Measurements from ENCODE around the gene HECW1. TPM values are rescaled to one million over a fixed set of nuclear protein-coding genes. Genes with fewer than 3 reads are reported as not detected.
"Not testable (repeated sequence)": the region's sequence is repeated elsewhere in the genome, so short reads cannot be mapped to it uniquely, and the experiment has no call there.

The HECW1 gene
- total RNA-seq, 1 experiment from 2014 or later = 2.7 TPM

DNA sequence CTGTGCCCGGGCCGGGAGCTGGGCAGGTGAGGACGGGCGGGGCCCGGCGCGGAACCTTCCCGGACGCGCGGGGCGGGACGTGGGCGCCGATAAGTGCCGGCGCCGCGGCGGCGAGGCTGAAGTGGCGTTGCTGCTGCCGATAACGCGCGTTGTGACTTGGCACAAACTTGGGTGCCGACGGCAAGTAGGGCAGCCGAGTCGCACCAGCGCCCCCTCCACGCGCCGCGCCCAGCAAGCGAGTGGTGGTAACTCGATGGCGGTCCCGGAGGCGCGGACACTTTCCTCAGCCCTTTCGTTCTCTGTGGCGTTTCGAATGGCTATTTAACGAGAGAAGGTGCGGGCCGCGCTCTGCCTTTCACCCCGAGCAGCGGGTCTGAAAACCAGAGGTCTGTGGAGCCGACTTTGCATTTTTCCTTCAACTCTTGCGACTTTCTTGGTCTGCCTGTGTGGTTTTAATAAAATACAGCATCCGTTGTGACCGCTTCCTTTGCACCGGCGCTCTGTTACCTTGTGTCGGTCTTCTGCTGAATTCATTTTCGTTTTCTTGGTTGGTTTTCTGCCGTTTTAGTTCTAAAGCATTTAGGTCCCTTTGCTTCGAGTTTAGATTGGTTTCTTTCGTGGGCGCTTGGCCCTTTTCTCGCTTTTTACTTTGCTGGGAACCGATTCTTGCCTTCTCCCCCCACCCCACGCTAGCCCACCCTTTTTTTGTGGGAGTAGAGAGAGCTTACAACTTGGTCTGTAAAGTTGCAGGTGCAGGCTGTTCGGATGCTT, 471.2 kb downstream of the HECW1 start:
- no TSS peak for BruUV-seq (replicated peaks)
- peaks cover 46% of the 10 kb centered on the region for H3K4me1 ChIP-seq (replicated peaks; ENCODE audit: insufficient read depth)
- peak overlapping the region; percentile 78 for H3K27ac ChIP-seq
- H4K20me1 ChIP-seq (ENCODE audit: insufficient read depth) = peaks cover 26% of the 10 kb centered on the region
- DNase-seq = peak in 1 of 2 experiments; percentile 73
- peak overlapping the region; percentile 93 for H3K4me3 ChIP-seq
- peak overlapping the region; percentile 89 for H3K4me2 ChIP-seq
- 0 out of 2 replicates have a peak, but pooled peaks cover 5% of the 10 kb centered on the region for H3K36me3 ChIP-seq (ENCODE audit: low read depth)
- CTCF ChIA-PET = interaction anchor here (0.5 to 1.9 kb wide), 21 partner anchors 11 to 652 kb away, joined by 3 to 97 read pairs (median 7); partner anchors contain the start of genes MRPL32 and PSMA2
- peaks cover 29% of the 10 kb centered on the region for H3F3A ChIP-seq (ENCODE audit: insufficient read depth, low read depth)
- peaks cover 56% of the 10 kb centered on the region for H3K79me2 ChIP-seq (ENCODE audit: low read depth)
- TF ChIP-seq EZH2 (IDR thresholded peaks at IDR 0.05; ENCODE audit: low read depth) = no peak
- TF ChIP-seq, protein P1, sequence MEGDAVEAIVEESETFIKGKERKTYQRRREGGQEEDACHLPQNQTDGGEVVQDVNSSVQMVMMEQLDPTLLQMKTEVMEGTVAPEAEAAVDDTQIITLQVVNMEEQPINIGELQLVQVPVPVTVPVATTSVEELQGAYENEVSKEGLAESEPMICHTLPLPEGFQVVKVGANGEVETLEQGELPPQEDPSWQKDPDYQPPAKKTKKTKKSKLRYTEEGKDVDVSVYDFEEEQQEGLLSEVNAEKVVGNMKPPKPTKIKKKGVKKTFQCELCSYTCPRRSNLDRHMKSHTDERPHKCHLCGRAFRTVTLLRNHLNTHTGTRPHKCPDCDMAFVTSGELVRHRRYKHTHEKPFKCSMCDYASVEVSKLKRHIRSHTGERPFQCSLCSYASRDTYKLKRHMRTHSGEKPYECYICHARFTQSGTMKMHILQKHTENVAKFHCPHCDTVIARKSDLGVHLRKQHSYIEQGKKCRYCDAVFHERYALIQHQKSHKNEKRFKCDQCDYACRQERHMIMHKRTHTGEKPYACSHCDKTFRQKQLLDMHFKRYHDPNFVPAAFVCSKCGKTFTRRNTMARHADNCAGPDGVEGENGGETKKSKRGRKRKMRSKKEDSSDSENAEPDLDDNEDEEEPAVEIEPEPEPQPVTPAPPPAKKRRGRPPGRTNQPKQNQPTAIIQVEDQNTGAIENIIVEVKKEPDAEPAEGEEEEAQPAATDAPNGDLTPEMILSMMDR (conservative IDR thresholded peaks at IDR 0.05) = no peak; the same call in none of the 2 replicates
- POLR2A ChIA-PET (ENCODE audit: unreplicated experiment) = interaction anchor here (0.5 to 1.2 kb wide), 7 partner anchors 177 to 1658 kb away, joined by 3 to 4 read pairs (median 3); no protein-coding TSS in a partner anchor
- H2AFZ ChIP-seq = peak overlapping the region; percentile 46; the same call in 1 of the 2 replicates
- H3K27me3 ChIP-seq (ENCODE audit: insufficient read depth, low read depth) = no peaks in the 10 kb centered on the region
- H3K9me2 ChIP-seq (ENCODE audit: insufficient read depth) = no peaks in the 10 kb centered on the region
- intact Hi-C loops (cut with micrococcal nuclease; ENCODE audit: unreplicated experiment) = loop anchor here (2.0 to 5.0 kb wide), 2 partner anchors 145 to 359 kb away; partner anchors contain the start of gene COA1
- H3K9me3 ChIP-seq (ENCODE audit: insufficient read depth, low read depth) = no peaks in the 10 kb centered on the region

DNA sequence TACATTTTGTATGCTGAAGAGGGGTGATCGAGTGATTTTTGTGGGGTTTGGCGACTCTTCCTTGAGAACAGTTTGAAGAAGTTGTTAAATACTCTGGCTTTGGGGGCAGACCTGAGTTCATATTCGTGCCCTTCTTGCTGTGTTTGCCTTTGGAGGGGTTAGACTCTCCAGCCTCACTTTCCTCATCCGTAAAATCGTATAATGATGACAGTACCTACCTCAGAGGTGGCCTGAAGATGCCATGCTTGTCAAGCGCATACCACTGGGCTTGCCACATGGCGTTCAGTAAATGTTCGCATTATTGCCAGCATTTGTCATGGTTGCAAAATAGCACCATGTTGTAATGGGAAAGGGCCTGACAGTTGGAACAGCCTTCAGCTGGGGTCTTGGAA, 471.7 kb downstream of the HECW1 start:
- DNase-seq = peak; percentile 33 to 89
- Histone ChIP-seq H3K4me1 (replicated peaks; ENCODE audit: insufficient read depth) (peaks cover 46% of the 10 kb centered on the region), H3K27me3 (ENCODE audit: insufficient read depth, low read depth) (no peaks in the 10 kb centered on the region), H4K20me1 (ENCODE audit: insufficient read depth) (peaks cover 29% of the 10 kb centered on the region), H3K4me2 (peak overlapping the region; percentile 89), H3K9me2 (ENCODE audit: insufficient read depth) (no peaks in the 10 kb centered on the region), H2AFZ (no peak overlapping the region), H3F3A (ENCODE audit: insufficient read depth, low read depth) (peaks cover 29% of the 10 kb centered on the region), H3K4me3 (peak overlapping the region; percentile 93), H3K79me2 (ENCODE audit: low read depth) (peaks cover 62% of the 10 kb centered on the region), H3K27ac (peak overlapping the region; percentile 78), H3K36me3 (ENCODE audit: low read depth) (peaks cover 10% of the 10 kb centered on the region; the same call in 1 of the 2 replicates), H3K9me3 (ENCODE audit: insufficient read depth, low read depth) (no peaks in the 10 kb centered on the region)
- ChIA-PET POLR2A (ENCODE audit: unreplicated experiment) (interaction anchor here (0.7 kb wide), 2 partner anchors 42 to 321 kb away, joined by 3 to 5 read pairs; no protein-coding TSS in a partner anchor), CTCF (no interaction called here)
- intact Hi-C loops (cut with micrococcal nuclease; ENCODE audit: unreplicated experiment) = loop anchor here (5.0 kb wide), 1 partner anchor 358 kb away; no protein-coding TSS in a partner anchor
- BruUV-seq (replicated peaks) = TSS peak; percentile 44
- TF ChIP-seq, protein P1 (conservative IDR thresholded peaks at IDR 0.05) = no peak
- TF ChIP-seq EZH2 (IDR thresholded peaks at IDR 0.05; ENCODE audit: low read depth) = no peak

DNA sequence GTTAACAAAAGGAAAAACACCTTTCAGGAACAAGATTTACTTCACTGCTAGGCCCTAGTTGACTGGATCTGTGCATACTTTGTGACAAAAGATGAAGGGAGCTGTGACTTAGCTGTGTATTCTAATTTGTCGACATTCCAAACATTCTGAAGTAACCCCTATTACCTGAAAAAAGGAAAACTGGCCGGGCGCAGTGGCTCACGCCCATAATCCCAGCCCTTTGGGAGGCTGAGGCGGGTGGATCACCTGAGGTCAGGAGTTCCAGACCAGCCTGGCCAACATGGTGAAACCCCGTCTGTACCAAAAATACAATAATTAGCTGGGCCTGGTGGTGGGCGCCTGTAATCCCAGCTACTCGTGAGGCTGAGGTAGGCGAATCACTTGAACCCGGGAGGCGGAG, 472.3 kb downstream of the HECW1 start:
- Histone ChIP-seq H3K4me3 (peak overlapping the region; percentile 93), H3F3A (ENCODE audit: insufficient read depth, low read depth) (peaks cover 29% of the 10 kb centered on the region), H3K27ac (peak overlapping the region; percentile 78), H3K79me2 (ENCODE audit: low read depth) (peaks cover 67% of the 10 kb centered on the region), H4K20me1 (ENCODE audit: insufficient read depth) (peaks cover 33% of the 10 kb centered on the region), H3K4me1 (replicated peaks; ENCODE audit: insufficient read depth) (peaks cover 46% of the 10 kb centered on the region), H3K4me2 (peak overlapping the region; percentile 89)
- CTCF ChIA-PET; DNase-seq; BruUV-seq (replicated peaks); H2AFZ ChIP-seq; H3K27me3 ChIP-seq (ENCODE audit: insufficient read depth, low read depth); H3K9me2 ChIP-seq (ENCODE audit: insufficient read depth); H3K9me3 ChIP-seq (ENCODE audit: insufficient read depth, low read depth); H3K36me3 ChIP-seq (ENCODE audit: low read depth): not testable (repeated sequence)
- intact Hi-C loops (cut with micrococcal nuclease; ENCODE audit: unreplicated experiment) = loop anchor here (5.0 kb wide), 1 partner anchor 358 kb away; no protein-coding TSS in a partner anchor
- POLR2A ChIA-PET (ENCODE audit: unreplicated experiment) = interaction anchor here (0.7 kb wide), 3 partner anchors 37 to 320 kb away, joined by 3 to 5 read pairs (median 3); no protein-coding TSS in a partner anchor

Measured in PC-9 (cell line).